ENCODE results near the gene SLC7A9. TPM values are rescaled to one million over a fixed set of nuclear protein-coding genes. Genes with fewer than 3 reads are reported as not detected.

The SLC7A9 gene
- polyA plus RNA-seq, 1 of the 3 experiments (the other 2 are of a cell fraction): not detected

- no peak for TF ChIP-seq TEAD4 (IDR thresholded peaks at IDR 0.05; ENCODE audit: borderline replicate concordance, insufficient read depth)
- no peak for TF ChIP-seq MEF2A (IDR thresholded peaks at IDR 0.05; ENCODE audit: borderline replicate concordance, low read depth)
- TF ChIP-seq USF1 (IDR thresholded peaks at IDR 0.05; ENCODE audit: borderline replicate concordance, low read depth): no peak
- TF ChIP-seq RFX5 (IDR thresholded peaks at IDR 0.05; ENCODE audit: low read length): no peak
- no peak for TF ChIP-seq NFIC (IDR thresholded peaks at IDR 0.05; ENCODE audit: borderline replicate concordance)
- no peak for TF ChIP-seq CTCF (IDR thresholded peaks at IDR 0.05)
- no peak for TF ChIP-seq JUND (IDR thresholded peaks at IDR 0.05)
- no peak for TF ChIP-seq YY1 (IDR thresholded peaks at IDR 0.05; ENCODE audit: low read depth)
- no peak for TF ChIP-seq SMC3 (IDR thresholded peaks at IDR 0.05; ENCODE audit: low read depth, low read length)
- TF ChIP-seq MXI1 (IDR thresholded peaks at IDR 0.05; ENCODE audit: low read depth, low read length): no peak
- Histone ChIP-seq H3K4me3 (ENCODE audit: low read depth in 2 of 2, low read length in 1 of 2) (no peak overlapping the region), H2AFZ (ENCODE audit: low read depth) (no peak overlapping the region), H3K9ac (no peak overlapping the region), H3K4me1 (ENCODE audit: control insufficient read depth in 1 of 2, insufficient read depth in 2 of 2, low read depth in 1 of 2, low read length in 1 of 2) (no peaks in the 10 kb centered on the region), H3K79me2 (ENCODE audit: insufficient read depth) (no peaks in the 10 kb centered on the region), H3K27ac (ENCODE audit: low read depth in 2 of 2, low read length in 1 of 2) (no peak overlapping the region), H3K36me3 (replicated peaks in 1 of 2; ENCODE audit: control insufficient read depth in 1 of 2, insufficient read depth in 2 of 2, low read length in 1 of 2) (no peaks in the 10 kb centered on the region), H4K20me1 (ENCODE audit: insufficient read depth) (no peaks in the 10 kb centered on the region), H3K9me2 (no peaks in the 10 kb centered on the region), H3K9me3 (no peaks in the 10 kb centered on the region), H3K27me3 (ENCODE audit: insufficient read depth) (no peaks in the 10 kb centered on the region), H3F3A (replicated peaks; ENCODE audit: insufficient read depth) (no peaks in the 10 kb centered on the region), H3K4me2 (no peak overlapping the region)
- CTCF ChIA-PET: no interaction called here
- POLR2A ChIA-PET: no interaction called here
- 87% methylated on average over 8 of the region's 9 CpGs for WGBS (ENCODE audit: low lambda C conversion rate)
- no peak for DNase-seq
Measured at GRCh38 chr19:32876236-32876918, 6.8 kb upstream of the SLC7A9 start.

DNA sequence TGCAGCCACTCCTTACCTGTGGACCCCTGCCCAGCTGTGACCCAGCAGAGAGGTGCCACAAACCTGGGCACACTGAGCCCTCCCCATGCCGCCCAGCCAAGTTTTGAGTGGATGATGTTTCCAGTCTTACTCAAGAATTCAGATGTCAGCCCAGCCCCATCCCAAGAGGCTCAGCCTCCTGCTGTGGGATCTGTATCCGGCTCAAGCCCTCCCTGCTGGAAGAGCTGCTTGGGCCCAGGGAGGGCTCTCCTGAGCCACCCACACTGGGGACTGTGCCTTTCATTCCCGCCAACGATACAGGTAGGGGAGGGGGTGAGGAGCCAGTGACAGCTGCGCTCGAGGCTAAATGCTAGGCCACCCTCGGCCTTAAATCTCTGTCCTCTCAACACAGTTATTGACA lies 5.9 kb upstream of the SLC7A9 start:
- POLR2A ChIA-PET: no interaction called here
- 85% methylated on average over 6 of the region's 7 CpGs for WGBS (ENCODE audit: low lambda C conversion rate)
- CTCF ChIA-PET: no interaction called here

More for the DNA sequence above, 5.9 kb upstream of the SLC7A9 start:
- Histone ChIP-seq H3K4me2 (no peak overlapping the region), H3K9ac (no peak overlapping the region), H3K4me3 (ENCODE audit: low read depth in 2 of 2, low read length in 1 of 2) (no peak overlapping the region), H3K9me2 (no peaks in the 10 kb centered on the region), H3K79me2 (ENCODE audit: insufficient read depth) (no peaks in the 10 kb centered on the region), H3K4me1 (ENCODE audit: control insufficient read depth in 1 of 2, insufficient read depth in 2 of 2, low read depth in 1 of 2, low read length in 1 of 2) (no peaks in the 10 kb centered on the region; a peak in 1 of 4 replicates), H3K27ac (ENCODE audit: low read depth in 2 of 2, low read length in 1 of 2) (no peak overlapping the region), H4K20me1 (ENCODE audit: insufficient read depth) (no peaks in the 10 kb centered on the region), H2AFZ (ENCODE audit: low read depth) (no peak overlapping the region), H3F3A (replicated peaks; ENCODE audit: insufficient read depth) (no peaks in the 10 kb centered on the region), H3K36me3 (replicated peaks in 1 of 2; ENCODE audit: control insufficient read depth in 1 of 2, insufficient read depth in 2 of 2, low read length in 1 of 2) (no peaks in the 10 kb centered on the region), H3K9me3 (no peaks in the 10 kb centered on the region), H3K27me3 (ENCODE audit: insufficient read depth) (no peaks in the 10 kb centered on the region)
- no peak for DNase-seq
- TF ChIP-seq FOXM1 (IDR thresholded peaks at IDR 0.05; ENCODE audit: low read depth): no peak
- TF ChIP-seq GATA2 (CRISPR knock-in tag; IDR thresholded peaks at IDR 0.05): no peak
- no peak for TF ChIP-seq RAD21 (IDR thresholded peaks at IDR 0.05; ENCODE audit: low read length)

All from SK-N-SH (cell line).